B cell (primary cell): ENCODE measurements around the gene GRM2. TPM values are rescaled to one million over a fixed set of nuclear protein-coding genes. Genes with fewer than 3 reads are reported as not detected.
A peak's percentile ranks its signal among the peaks of the same experiment; 100 is the strongest.

Experiments used
- ATAC-seq: fragments of 200-7000 bp; cut with Tn5 transposase; one replicate; pipeline ENCODE4 v1.10.0; 2021; ENCODE audit warnings: low read depth, mild to moderate bottlenecking, moderate number of reproducible peaks, moderate library complexity
- CTCF ChIA-PET: fragments of 350-600 bp; sonication (Branson Sonifier 250); formaldehyde crosslinking; loops from one replicate; lab custom pipeline; 2021; ENCODE audit warnings: antibody characterized with exemption, inconsistent platforms; lab: Charles Lee
- POLR2A ChIA-PET: fragments of 350-600 bp; sonication (Branson Sonifier 250); formaldehyde crosslinking; loops from one replicate; lab custom pipeline; 2021; ENCODE audit warnings: antibody characterized with exemption; lab: Charles Lee
- DNase-seq: peaks from one replicate; pipeline ENCODE4 v3.0.0; 2013
- H2AFZ ChIP-seq: 2 replicates; pipeline ENCODE4 v1.6.1; 2012; ENCODE audit warnings: mild to moderate bottlenecking, low read depth, low read length; ENCODE audit not compliant: insufficient read depth, poor library complexity, severe bottlenecking
- H3K27ac ChIP-seq, 2 donors: 1 replicate in 1 of 2; 2 replicates in 1 of 2; pipeline ENCODE4 v1.5.1; 2012 to 2013; ENCODE audit warnings: low read length in 2 of 2, mild to moderate bottlenecking in 2 of 2, moderate library complexity in 1 of 2
- H3K27me3 ChIP-seq, 4 experiments: fragments of 200-600 bp in 1 of 4; sonication (generic) in 1 of 4; replicated peaks in 1 of 4; 1 replicate in 2 of 4; 2 replicates in 2 of 4; pipeline versions ENCODE4 v1.6.1 to v1.7.0; 2013 to 2016; ENCODE audit warnings: low read length in 3 of 4, mild to moderate bottlenecking in 2 of 4, mixed read lengths in 1 of 4, moderate library complexity in 1 of 4; ENCODE audit not compliant: insufficient read depth in 4 of 4, control insufficient read depth in 3 of 4; ENCODE audit errors: control extremely low read depth in 1 of 4
- H3K36me3 ChIP-seq, 2 experiments: replicated peaks in 1 of 2; 1 replicate in 1 of 2; 2 replicates in 1 of 2; pipeline versions ENCODE4 v1.6.1 to v1.7.1; 2013; ENCODE audit warnings: low read length in 1 of 2; ENCODE audit not compliant: insufficient read depth in 2 of 2, control insufficient read depth in 1 of 2; ENCODE audit errors: control extremely low read depth in 1 of 2, extremely low read depth in 1 of 2
- H3K4me1 ChIP-seq, 2 donors: fragments of 200-600 bp in 1 of 2; sonication (generic) in 1 of 2; 1 replicate in 1 of 2; 2 replicates in 1 of 2; pipeline versions ENCODE4 v1.5.1 to v1.6.1; 2013 to 2017; ENCODE audit warnings: low read length in 2 of 2; ENCODE audit not compliant: control insufficient read depth in 2 of 2, insufficient read depth in 2 of 2
- H3K4me2 ChIP-seq: replicated peaks from 2 replicates; pipeline ENCODE3; 2012; ENCODE audit warnings: mild to moderate bottlenecking, low read depth, low read length; ENCODE audit not compliant: poor library complexity, severe bottlenecking
- H3K4me3 ChIP-seq, 5 experiments: fragments of 200-600 bp in 1 of 5; sonication (generic) in 1 of 5; 1 replicate in 3 of 5; 2 replicates in 2 of 5; pipeline versions ENCODE4 v1.5.1 to v1.7.0; 2011 to 2016; ENCODE audit warnings: low read length in 4 of 5, mild to moderate bottlenecking in 4 of 5, low read depth in 2 of 5, control low read depth in 1 of 5, moderate library complexity in 1 of 5; ENCODE audit not compliant: insufficient read depth in 1 of 5; ENCODE audit errors: control extremely low read depth in 1 of 5, extremely low read depth in 1 of 5
- H3K79me2 ChIP-seq: fragments of 200-600 bp; sonication (generic); one replicate; pipeline ENCODE4 v1.6.0; 2016; ENCODE audit warnings: low read length; ENCODE audit not compliant: control insufficient read depth, insufficient read depth
- H3K9ac ChIP-seq: fragments of 200-600 bp; sonication (generic); 2 replicates; pipeline ENCODE4 v1.6.1; 2017; ENCODE audit warnings: mild to moderate bottlenecking, low read length, moderate library complexity
- H3K9me3 ChIP-seq, 3 donors: one replicate each; pipeline versions ENCODE4 v1.6.1 to v1.7.1; 2013; ENCODE audit warnings: low read length in 2 of 3; ENCODE audit not compliant: control insufficient read depth in 2 of 3, insufficient read depth in 1 of 3; ENCODE audit errors: control extremely low read depth in 1 of 3
- H4K20me1 ChIP-seq: 2 replicates; pipeline ENCODE4 v1.6.0; 2012; ENCODE audit warnings: mild to moderate bottlenecking, low read length; ENCODE audit not compliant: insufficient read depth, control insufficient read depth, poor library complexity, severe bottlenecking
- H3K27ac Mint-ChIP-seq: one replicate; pipeline ENCODE4 v1.8.0; 2021; ENCODE audit warnings: mixed read lengths
- H3K27me3 Mint-ChIP-seq: one replicate; pipeline ENCODE4 v1.8.0; 2021; ENCODE audit warnings: mixed read lengths
- H3K4me1 Mint-ChIP-seq: one replicate; pipeline ENCODE4 v1.8.0; 2021; ENCODE audit warnings: mixed read lengths
- H3K4me3 Mint-ChIP-seq: one replicate; pipeline ENCODE4 v1.8.0; 2021; ENCODE audit warnings: mixed read lengths
- H3K9me3 Mint-ChIP-seq: one replicate; pipeline ENCODE4 v1.8.0; 2022; ENCODE audit warnings: mixed read lengths; ENCODE audit not compliant: insufficient read depth
- EZH2 ChIP-seq: IDR thresholded peaks from 2 replicates; pipeline ENCODE4 v1.6.1; 2012; ENCODE audit warnings: borderline replicate concordance, low read depth, mild to moderate bottlenecking, moderate library complexity, low read length; ENCODE audit not compliant: insufficient read depth, poor library complexity, severe bottlenecking
- WGBS: methylation state at CpG from one replicate; pipeline ENCODE4 v1.1.5; 2013; ENCODE audit warnings: missing lambda C conversion rate; ENCODE audit not compliant: insufficient coverage; 5-methylcytosine and 5-hydroxymethylcytosine counted together
- intact Hi-C: fragments of 100-400 bp; cut with micrococcal nuclease; formaldehyde crosslinking; loops from one replicate; pipeline ENCODE4 v1.10.0; 2022
- polyA plus RNA-seq: library from polyadenylated mRNA; depleted of rRNA; stranded (reverse); fragments of >200 nt; gene quantifications from 2 replicates; pipeline ENCODE4 v1.2.3, GENCODE V29; 2012
- total RNA-seq, 2 donors: library from RNA; stranded (reverse); fragments of 120-200 nt in 1 of 2; gene quantifications; 1 replicate in 1 of 2; 2 replicates in 1 of 2; pipeline versions ENCODE4 v1.2.3 to v1.2.4, GENCODE V29; 2013 to 2022
- TF ChIP-seq, protein P1 (sequence below): fragments of 200-600 bp; IDR thresholded peaks from one replicate; pipeline ENCODE4 v1.8.0; 2022; ENCODE audit warnings: antibody characterized with exemption, mild to moderate bottlenecking

The GRM2 gene
- total and polyA plus RNA-seq, 2 donors (not counting 1 experiment from before 2014, with no cell fraction given): 0.86 to 2.8 TPM

DNA sequence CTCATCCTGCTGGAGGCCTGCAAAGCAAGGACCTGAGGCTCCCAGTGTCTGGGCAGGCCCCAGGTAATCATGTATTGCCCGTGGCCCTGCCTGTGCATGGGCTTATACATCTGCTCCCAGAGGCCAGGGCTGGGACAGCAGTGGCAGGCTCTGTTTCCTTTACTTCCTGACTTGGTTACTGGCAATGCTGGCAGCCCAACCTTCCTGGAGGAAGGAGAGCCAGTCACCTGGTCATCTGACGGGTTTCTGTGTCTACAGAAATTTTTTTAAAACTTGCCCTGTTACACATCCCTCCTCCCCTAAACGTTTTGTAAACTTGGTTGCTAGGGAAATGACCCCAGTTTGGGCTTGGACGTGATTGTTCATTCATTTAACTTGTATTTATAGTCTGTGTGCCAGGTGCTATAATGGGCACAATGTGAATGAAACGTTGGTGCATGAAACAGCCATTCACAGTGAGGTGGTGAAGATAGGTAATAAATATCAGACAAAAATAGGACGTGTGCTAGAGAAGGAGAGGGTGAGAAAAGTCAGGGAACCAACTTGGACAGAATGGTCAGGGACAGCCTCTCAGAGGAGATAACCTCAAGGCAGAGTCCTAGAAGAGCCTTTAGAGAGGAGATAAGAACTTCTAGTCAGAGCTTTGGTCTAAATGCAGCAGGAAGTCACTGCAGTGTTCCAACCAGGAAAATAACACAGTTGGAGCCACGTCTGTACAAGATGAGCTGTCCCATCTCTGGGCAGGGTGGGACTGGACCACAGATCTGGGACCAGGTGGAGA, 21.7 kb upstream of the GRM2 start:
- POLR2A ChIA-PET: interaction anchor here (1.1 kb wide), 1 partner anchor 11 kb away, joined by 3 read pairs; no protein-coding TSS in a partner anchor
- TF ChIP-seq EZH2: no peak
- TF ChIP-seq, protein P1, sequence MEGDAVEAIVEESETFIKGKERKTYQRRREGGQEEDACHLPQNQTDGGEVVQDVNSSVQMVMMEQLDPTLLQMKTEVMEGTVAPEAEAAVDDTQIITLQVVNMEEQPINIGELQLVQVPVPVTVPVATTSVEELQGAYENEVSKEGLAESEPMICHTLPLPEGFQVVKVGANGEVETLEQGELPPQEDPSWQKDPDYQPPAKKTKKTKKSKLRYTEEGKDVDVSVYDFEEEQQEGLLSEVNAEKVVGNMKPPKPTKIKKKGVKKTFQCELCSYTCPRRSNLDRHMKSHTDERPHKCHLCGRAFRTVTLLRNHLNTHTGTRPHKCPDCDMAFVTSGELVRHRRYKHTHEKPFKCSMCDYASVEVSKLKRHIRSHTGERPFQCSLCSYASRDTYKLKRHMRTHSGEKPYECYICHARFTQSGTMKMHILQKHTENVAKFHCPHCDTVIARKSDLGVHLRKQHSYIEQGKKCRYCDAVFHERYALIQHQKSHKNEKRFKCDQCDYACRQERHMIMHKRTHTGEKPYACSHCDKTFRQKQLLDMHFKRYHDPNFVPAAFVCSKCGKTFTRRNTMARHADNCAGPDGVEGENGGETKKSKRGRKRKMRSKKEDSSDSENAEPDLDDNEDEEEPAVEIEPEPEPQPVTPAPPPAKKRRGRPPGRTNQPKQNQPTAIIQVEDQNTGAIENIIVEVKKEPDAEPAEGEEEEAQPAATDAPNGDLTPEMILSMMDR: no peak
- Histone ChIP-seq H3K4me2 (peak overlapping the region; percentile 74), H2AFZ (no peak overlapping the region), H3K79me2 (peaks cover 71% of the 10 kb centered on the region), H3K9me3 (no peaks in the 10 kb centered on the region), H4K20me1 (peaks cover 9% of the 10 kb centered on the region), H3K4me3 (no peak overlapping the region), H3K36me3 (peaks cover 0 to 53% of the 10 kb centered on the region in 2 experiments), H3K4me1 (peaks cover 59 to 80% of the 10 kb centered on the region in 2 donors), H3K27ac (peak overlapping the region; percentile 87), H3K9ac (no peak overlapping the region), H3K27me3 (no peaks in the 10 kb centered on the region)
- Mint-ChIP-seq H3K27me3 (no peaks in the 10 kb centered on the region), H3K9me3 (no peaks in the 10 kb centered on the region), H3K27ac (peak overlapping the region; percentile 93), H3K4me3 (peak overlapping the region; percentile 82), H3K4me1 (peaks cover 67% of the 10 kb centered on the region)
- 77% methylated on average over 4 of the region's 7 CpGs for WGBS
- no peak for ATAC-seq
- CTCF ChIA-PET: interaction anchor here (1.5 to 8.0 kb wide), 4 partner anchors 16 to 184 kb away, joined by 5 to 220 read pairs (median 94); partner anchors contain the start of genes DCAF1 and TEX264
- intact Hi-C loops: loop anchor here (5.0 kb wide), 1 partner anchor 257 kb away; the partner anchor contains the start of genes PARP3 and RRP9
- no peak for DNase-seq
